Heart right ventricle (tissue), 16 donors: Measurements from ENCODE around the gene RXRA. TPM values are rescaled to one million over a fixed set of nuclear protein-coding genes. Genes with fewer than 3 reads are reported as not detected.

Experiments used
- ATAC-seq, 8 donors: fragments of 200-7000 bp; cut with Tn5 transposase; one replicate each; pipeline ENCODE4 v1.9.1; 2020; ENCODE audit warnings: mild to moderate bottlenecking in 8 of 8, moderate library complexity in 8 of 8, moderate number of reproducible peaks in 1 of 8
- DNase-seq, 2 donors: peaks; one replicate each; pipeline ENCODE4 v3.0.0-alpha.2; 2020
- H3K27ac ChIP-seq, 10 donors: fragments of 200-600 bp; sonication (generic) in 2 of 10; one replicate each; pipeline versions ENCODE4 v1.5.0 to v1.8.0; 2020 to 2022; ENCODE audit warnings: mild to moderate bottlenecking in 3 of 10
- H3K27me3 ChIP-seq, 7 donors: fragments of 200-600 bp; one replicate each; pipeline ENCODE4 v1.8.0; 2021 to 2022; ENCODE audit warnings: mild to moderate bottlenecking in 2 of 7
- H3K36me3 ChIP-seq, 9 donors: fragments of 200-600 bp; sonication (generic) in 1 of 9; one replicate each; pipeline versions ENCODE4 v1.5.0 to v1.8.0; 2020 to 2022; ENCODE audit warnings: mild to moderate bottlenecking in 2 of 9
- H3K4me1 ChIP-seq, 9 donors: fragments of 200-600 bp; sonication (generic) in 1 of 9; one replicate each; pipeline versions ENCODE4 v1.5.0 to v1.8.0; 2020 to 2022; ENCODE audit warnings: mild to moderate bottlenecking in 4 of 9
- H3K4me3 ChIP-seq, 10 donors: fragments of 200-600 bp; sonication (generic) in 2 of 10; one replicate each; pipeline versions ENCODE4 v1.5.0 to v1.8.0; 2020 to 2022; ENCODE audit warnings: mild to moderate bottlenecking in 7 of 10, moderate library complexity in 2 of 10
- H3K9me3 ChIP-seq, 11 donors: fragments of 200-600 bp in 10 of 11; sonication (generic) in 2 of 11; one replicate each; pipeline versions ENCODE4 v1.5.0 to v1.8.0; 2013 to 2022; ENCODE audit warnings: mild to moderate bottlenecking in 2 of 11, control low read depth in 1 of 11, moderate library complexity in 1 of 11
- WGBS, 2 donors: extraction: QIAGEN DNeasy Blood & Tissue Kit; methylation state at CpG; one replicate each; pipeline ENCODE4 v1.1.7; 2013; ENCODE audit warnings: inconsistent platforms in 1 of 2; 5-methylcytosine and 5-hydroxymethylcytosine counted together
- intact Hi-C, 10 donors: fragments of 100-400 bp; cut with DNase I; formaldehyde crosslinking; loops; one replicate each; pipeline versions ENCODE4 v1.11.1 to v1.14.2; 2022
- polyA plus RNA-seq, 2 donors: library from polyadenylated mRNA; stranded (reverse); fragments of 200-250 nt; gene quantifications; one replicate each; pipeline ENCODE4 v1.2.3, GENCODE V29; 2013
- total RNA-seq, 10 donors: library from RNA; stranded (reverse); fragmentation: NEBNext Ultra II Directional in 3 of 10; extraction: Animal tissue kit (Norgen Biotek cat#: 25700) in 3 of 10; gene quantifications; one replicate each; pipeline versions ENCODE4 v1.2.1 to v1.2.4, GENCODE V29; 2021 to 2023
- TF ChIP-seq, protein P1 (sequence below), 9 donors: fragments of 200-600 bp; sonication (generic) in 2 of 9; IDR thresholded peaks; one replicate each; pipeline versions ENCODE4 v1.5.0 to v1.8.0; 2021 to 2022; ENCODE audit warnings: antibody characterized with exemption in 9 of 9, mild to moderate bottlenecking in 5 of 9, moderate library complexity in 1 of 9
- donor health status: Arrhythmogenic right ventricular cardiomyopathy.
- donor health status: ischemic (EF 13 %, LVEDD 7.1; RV severe dilation, severe dysfunction).
- donor health status: healthy with polysubstance abuse.
- donor health status: DM: no; HTN: yes; CAD: no.
- donor health status: DM: no; HTN: no; CAD: no.
- donor health status: ischemic (EF 25% LVEDD 6.9; RV normal size, moderate dysfunction).
- donor health status: ischemic (EF 25% LVEDD 5.7; RV mildly dilated, moderate dysfunction).
- donor health status: healthy.
- donor health status: DM: yes; HTN: yes; CAD: no.
- donor health status: Ischemic cardiomyopathy.
- donor health status: ischemic (EF 35%, LVEDD 5.7; RV mildly dilated, moderate dysfunction).
- donor health status: nonischemic (EF 11% LVEDD 7.7; RV severe dilation, severe dysfunction).
- donor health status: DM: yes; HTN: yes; CAD: no.
- donor health status: PGD.
- donor health status: ischemic (EF 29% LVEDD 5.4; RV normal size, mild dysfunction).
- donor health status: nonischemic (EF 23%, LVEDD 6.1; RV moderate dilation, normal function).

Gene RXRA
- total and polyA plus RNA-seq, 12 donors: 22.6 to 92.3 (median 42.0) TPM

GRCh38 chr9:134381671-134382516 lies 55.6 kb downstream of the RXRA start:
- intact Hi-C loops: no loop called here
- no peaks in the 10 kb centered on the region for H3K36me3 ChIP-seq
- H3K27ac ChIP-seq: peak overlapping the region in 7 of 10 donors; percentile 16 to 74 (median 29)
- peaks cover 74 to 100% (median 100%) of the 10 kb centered on the region in 9 donors for H3K4me1 ChIP-seq
- 50 to 52% methylated on average over 21 of the region's 21 CpGs for WGBS, 2 donors
- H3K27me3 ChIP-seq: no peaks in the 10 kb centered on the region
- DNase-seq (peak; percentile 68 to 70), ATAC-seq (peak in 5 of 8 donors; percentile 4 to 33 (median 13))
- H3K9me3 ChIP-seq: no peaks in the 10 kb centered on the region
- TF ChIP-seq, protein P1, sequence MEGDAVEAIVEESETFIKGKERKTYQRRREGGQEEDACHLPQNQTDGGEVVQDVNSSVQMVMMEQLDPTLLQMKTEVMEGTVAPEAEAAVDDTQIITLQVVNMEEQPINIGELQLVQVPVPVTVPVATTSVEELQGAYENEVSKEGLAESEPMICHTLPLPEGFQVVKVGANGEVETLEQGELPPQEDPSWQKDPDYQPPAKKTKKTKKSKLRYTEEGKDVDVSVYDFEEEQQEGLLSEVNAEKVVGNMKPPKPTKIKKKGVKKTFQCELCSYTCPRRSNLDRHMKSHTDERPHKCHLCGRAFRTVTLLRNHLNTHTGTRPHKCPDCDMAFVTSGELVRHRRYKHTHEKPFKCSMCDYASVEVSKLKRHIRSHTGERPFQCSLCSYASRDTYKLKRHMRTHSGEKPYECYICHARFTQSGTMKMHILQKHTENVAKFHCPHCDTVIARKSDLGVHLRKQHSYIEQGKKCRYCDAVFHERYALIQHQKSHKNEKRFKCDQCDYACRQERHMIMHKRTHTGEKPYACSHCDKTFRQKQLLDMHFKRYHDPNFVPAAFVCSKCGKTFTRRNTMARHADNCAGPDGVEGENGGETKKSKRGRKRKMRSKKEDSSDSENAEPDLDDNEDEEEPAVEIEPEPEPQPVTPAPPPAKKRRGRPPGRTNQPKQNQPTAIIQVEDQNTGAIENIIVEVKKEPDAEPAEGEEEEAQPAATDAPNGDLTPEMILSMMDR (IDR thresholded peaks at IDR 0.05): peak in 2 of 9 donors; percentile 19 to 40
- H3K4me3 ChIP-seq: peak overlapping the region in 1 of 10 donors; percentile 1

- Histone ChIP-seq H3K4me1 (peaks cover 74 to 100% (median 100%) of the 10 kb centered on the region in 9 donors), H3K36me3 (no peaks in the 10 kb centered on the region), H3K4me3 (no peak overlapping the region), H3K27me3 (no peaks in the 10 kb centered on the region), H3K9me3 (no peaks in the 10 kb centered on the region), H3K27ac (peak overlapping the region in 7 of 10 donors; percentile 10 to 74 (median 29))
- 84 to 91% methylated on average over 13 to 14 of the region's 14 CpGs for WGBS, 2 donors
- intact Hi-C loops: no loop called here
- DNase-seq (no peak), ATAC-seq (no peak)
- TF ChIP-seq, protein P1 (IDR thresholded peaks at IDR 0.05): no peak
These were observed 56.5 kb downstream of the RXRA start for GRCh38 chr9:134382733-134383132.

DNA sequence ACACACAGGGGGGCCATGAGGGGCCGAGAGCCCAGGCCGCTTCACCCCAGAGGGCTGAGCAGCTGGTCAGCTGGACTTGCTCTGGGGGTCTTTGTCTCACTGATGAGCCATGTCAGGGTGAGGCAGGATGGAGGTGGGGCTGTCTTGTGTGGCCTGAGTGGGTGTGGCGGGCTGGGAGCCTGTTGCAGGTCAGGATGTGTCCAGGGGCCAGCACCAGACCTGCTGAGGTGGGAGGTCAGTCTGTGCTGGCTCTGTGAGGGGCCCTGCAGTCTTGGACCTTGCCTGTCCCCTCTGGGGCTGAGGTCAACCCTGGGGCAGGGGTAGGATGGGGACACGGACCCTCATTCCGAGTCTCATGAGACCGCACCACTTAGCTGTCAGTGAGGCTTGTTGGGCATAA lies 56.9 kb downstream of the RXRA start:
- H3K9me3 ChIP-seq: no peaks in the 10 kb centered on the region
- 88 to 91% methylated on average over 6 of the region's 6 CpGs for WGBS, 2 donors
- intact Hi-C loops: no loop called here
- DNase-seq: no peak
- TF ChIP-seq, protein P1 (IDR thresholded peaks at IDR 0.05): no peak
- no peaks in the 10 kb centered on the region for H3K36me3 ChIP-seq
- H3K27me3 ChIP-seq: no peaks in the 10 kb centered on the region
- H3K4me3 ChIP-seq: no peak overlapping the region
- H3K4me1 ChIP-seq: peaks cover 72 to 100% (median 100%) of the 10 kb centered on the region in 9 donors
- peak overlapping the region in 5 of 10 donors; percentile 16 to 74 (median 37) for H3K27ac ChIP-seq
- ATAC-seq: no peak

DNA sequence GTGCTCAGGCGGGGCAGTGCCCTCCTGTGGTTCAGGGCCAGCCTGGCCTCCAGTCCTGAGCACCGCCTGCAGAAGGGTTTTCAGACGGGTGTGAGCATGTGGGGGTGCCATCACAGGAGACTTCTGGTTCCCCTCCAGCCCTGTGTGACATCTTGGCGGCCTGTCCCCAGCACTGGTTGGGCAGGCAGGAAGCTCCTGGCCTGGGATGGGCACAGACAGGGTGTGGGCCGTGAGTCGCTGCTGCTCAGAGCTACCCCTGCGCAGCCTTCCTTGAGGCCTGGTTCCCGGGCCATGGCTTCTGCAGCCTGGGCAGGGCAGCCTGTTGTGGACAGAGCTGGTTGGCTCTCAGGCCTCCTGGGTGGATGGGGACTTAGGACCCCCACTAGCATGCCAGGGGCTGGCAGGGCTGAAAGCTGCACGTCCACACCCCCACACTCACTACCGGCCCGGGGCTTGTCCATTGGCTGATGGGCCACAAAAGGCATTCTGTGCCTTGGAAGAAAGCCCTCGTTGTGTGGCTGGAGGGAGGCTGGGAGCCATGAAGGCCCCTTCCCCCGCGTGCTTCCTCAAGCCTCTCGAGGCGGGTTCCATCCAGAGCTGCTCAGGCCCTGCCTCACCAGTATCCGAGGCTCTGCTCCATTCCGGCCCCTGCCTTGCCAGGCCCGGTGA lies 58.7 kb downstream of the RXRA start:
- H3K4me1 ChIP-seq: peaks cover 65 to 100% (median 100%) of the 10 kb centered on the region in 9 donors
- no peaks in the 10 kb centered on the region for H3K27me3 ChIP-seq
- no peaks in the 10 kb centered on the region for H3K36me3 ChIP-seq
- 52 to 60% methylated on average over 19 of the region's 19 CpGs for WGBS, 2 donors
- H3K9me3 ChIP-seq: no peaks in the 10 kb centered on the region
- intact Hi-C loops: no loop called here
- ATAC-seq: peak in 4 of 8 donors; percentile 5 to 12 (median 8)
- H3K27ac ChIP-seq: peak overlapping the region in 9 of 10 donors; percentile 19 to 71 (median 50)
- TF ChIP-seq, protein P1 (IDR thresholded peaks at IDR 0.05): no peak
- no peak overlapping the region for H3K4me3 ChIP-seq
- DNase-seq: no peak
